ENCODE data around the gene FARSA. TPM values are rescaled to one million over a fixed set of nuclear protein-coding genes. Genes with fewer than 3 reads are reported as not detected.
A peak's percentile ranks its signal among the peaks of the same experiment; 100 is the strongest.
"Not testable (repeated sequence)": the region's sequence is repeated elsewhere in the genome, so short reads cannot be mapped to it uniquely, and the experiment has no call there.

Gene FARSA
- total RNA-seq, 1 donor from 2014 or later = 53.6 TPM

GRCh38 chr19:12891553-12892021 lies 41.9 kb downstream of the FARSA start:
- no peak for DNase-seq (ENCODE audit: low read depth in 2 of 2)

GRCh38 chr19:12890787-12891552 lies 42.5 kb downstream of the FARSA start, which contains the start of gene GCDH:
TSS of gene GCDH (plus strand) at chr19:12891160. CDS start at chr19:12891305, 145 bp downstream.
- peak; percentile 99 for DNase-seq (ENCODE audit: low read depth in 2 of 2)

GRCh38 chr19:12890299-12890786 lies 43.2 kb downstream of the FARSA start:
- not testable (repeated sequence) for DNase-seq (ENCODE audit: low read depth in 2 of 2)

- DNase-seq (ENCODE audit: low read depth in 2 of 2) = no peak
These were observed 45.4 kb downstream of the FARSA start for GRCh38 chr19:12888006-12888603.

- no peak for DNase-seq (ENCODE audit: low read depth in 2 of 2)
These were observed 46.4 kb downstream of the FARSA start, which contains the start of gene KLF1 for GRCh38 chr19:12886969-12887747. TSS of gene KLF1 (minus strand) at chr19:12887201. CDS start at chr19:12887140, 61 bp downstream.

GRCh38 chr19:12886651-12886968 lies 46.9 kb downstream of the FARSA start:
- DNase-seq (ENCODE audit: low read depth in 2 of 2) = no peak

- DNase-seq (ENCODE audit: low read depth in 2 of 2) = no peak
These were observed 47.5 kb downstream of the FARSA start for GRCh38 chr19:12885749-12886650.

- peak; percentile 47 to 67 for DNase-seq (ENCODE audit: low read depth in 2 of 2)
These were observed 48.4 kb downstream of the FARSA start for GRCh38 chr19:12884926-12885748.

- DNase-seq (ENCODE audit: low read depth in 2 of 2) = no peak
These were observed 48.9 kb downstream of the FARSA start for GRCh38 chr19:12884627-12884925.

GRCh38 chr19:12884202-12884601 lies 49.3 kb downstream of the FARSA start:
- DNase-seq (ENCODE audit: low read depth in 2 of 2) = no peak

GRCh38 chr19:12882589-12882988 lies 50.9 kb downstream of the FARSA start:
- no peak for DNase-seq (ENCODE audit: low read depth in 2 of 2)

- peak; percentile 70 to 78 for DNase-seq (ENCODE audit: low read depth in 2 of 2)
These were observed 52.2 kb downstream of the FARSA start, which contains the start of gene DNASE2 for GRCh38 chr19:12881172-12881808. TSS of gene DNASE2 (minus strand) at chr19:12881449. CDS start at chr19:12881375, 74 bp downstream.

GRCh38 chr19:12880551-12881171 lies 52.9 kb downstream of the FARSA start:
- DNase-seq (ENCODE audit: low read depth in 2 of 2) = peak; percentile 15 to 36

GRCh38 chr19:12875086-12875485 lies 58.4 kb downstream of the FARSA start:
- no peak for DNase-seq (ENCODE audit: low read depth in 2 of 2)

GRCh38 chr19:12873891-12874745 lies 59.4 kb downstream of the FARSA start:
- no peak for DNase-seq (ENCODE audit: low read depth in 2 of 2)

- DNase-seq (ENCODE audit: low read depth in 2 of 2) = peak; percentile 78 to 85
These were observed 60.3 kb downstream of the FARSA start for GRCh38 chr19:12872941-12873890.
